ENCODE measurements around the gene SCGB1D2.

SCGB1D2 gene

GRCh38 chr11:62256281-62256680 lies 14.2 kb downstream of the SCGB1D2 start:
- Histone ChIP-seq H3K27me3 (ENCODE audit: insufficient read depth, low read length) (peaks cover 53% of the 10 kb centered on the region), H3K4me1 (ENCODE audit: control insufficient read depth, insufficient read depth, low read length, unreplicated experiment) (peaks cover 6% of the 10 kb centered on the region), H3K27ac (ENCODE audit: low read depth, low read length) (no peak overlapping the region), H3K4me3 (ENCODE audit: low read depth, low read length) (no peak overlapping the region), H2AFZ (ENCODE audit: low read length, unreplicated experiment) (no peak overlapping the region), H3K79me2 (ENCODE audit: control insufficient read depth, insufficient read depth, low read length, unreplicated experiment) (no peaks in the 10 kb centered on the region), H3K36me3 (ENCODE audit: insufficient read depth, low read length) (no peaks in the 10 kb centered on the region)

- Histone ChIP-seq H3K27ac (ENCODE audit: low read depth, low read length) (no peak overlapping the region), H3K27me3 (ENCODE audit: insufficient read depth, low read length) (peaks cover 45% of the 10 kb centered on the region), H3K36me3 (ENCODE audit: insufficient read depth, low read length) (no peaks in the 10 kb centered on the region), H3K4me3 (ENCODE audit: low read depth, low read length) (no peak overlapping the region), H3K79me2 (ENCODE audit: control insufficient read depth, insufficient read depth, low read length, unreplicated experiment) (no peaks in the 10 kb centered on the region), H3K4me1 (ENCODE audit: control insufficient read depth, insufficient read depth, low read length, unreplicated experiment) (peaks cover 25% of the 10 kb centered on the region), H2AFZ (ENCODE audit: low read length, unreplicated experiment) (no peak overlapping the region)
These were observed 18.4 kb downstream of the SCGB1D2 start for GRCh38 chr11:62260261-62260953.

DNA sequence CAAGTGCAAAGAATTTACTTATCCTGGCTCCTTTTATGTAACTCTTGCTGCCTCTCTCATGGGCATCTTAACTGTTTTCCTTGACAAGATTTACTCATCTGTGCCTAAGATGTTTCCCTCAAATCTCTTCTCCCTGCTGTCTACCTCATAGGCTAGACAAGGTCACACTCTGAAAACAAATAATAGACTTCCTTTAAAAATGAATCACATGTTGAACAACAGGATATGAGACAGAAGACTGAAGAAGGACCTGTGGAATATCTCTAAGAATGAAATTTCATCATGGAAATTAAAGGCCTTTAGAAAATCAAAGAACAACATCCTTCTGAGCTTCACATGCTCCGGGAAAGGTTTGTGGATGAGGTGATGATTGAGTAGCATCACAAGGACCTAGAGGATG lies 22.0 kb downstream of the SCGB1D2 start:
- Histone ChIP-seq H3K4me1 (ENCODE audit: control insufficient read depth, insufficient read depth, low read length, unreplicated experiment) (peaks cover 34% of the 10 kb centered on the region), H3K36me3 (ENCODE audit: insufficient read depth, low read length) (no peaks in the 10 kb centered on the region), H3K27ac (ENCODE audit: low read depth, low read length) (peak overlapping the region; percentile 23; the same call in 1 of the 2 replicates), H3K4me3 (ENCODE audit: low read depth, low read length) (no peak overlapping the region), H3K27me3 (ENCODE audit: insufficient read depth, low read length) (peaks cover 23% of the 10 kb centered on the region), H3K79me2 (ENCODE audit: control insufficient read depth, insufficient read depth, low read length, unreplicated experiment) (no peaks in the 10 kb centered on the region), H2AFZ (ENCODE audit: low read length, unreplicated experiment) (no peak overlapping the region)

- no peak overlapping the region for H2AFZ ChIP-seq (ENCODE audit: low read length, unreplicated experiment)
- 0 out of 2 replicates have a peak overlapping the region, but pooled peaks have one; percentile 5 for H3K27ac ChIP-seq (ENCODE audit: low read depth, low read length)
- H3K4me1 ChIP-seq (ENCODE audit: control insufficient read depth, insufficient read depth, low read length, unreplicated experiment) = peaks cover 34% of the 10 kb centered on the region
- no peaks in the 10 kb centered on the region for H3K36me3 ChIP-seq (ENCODE audit: insufficient read depth, low read length)
- H3K79me2 ChIP-seq (ENCODE audit: control insufficient read depth, insufficient read depth, low read length, unreplicated experiment) = no peaks in the 10 kb centered on the region
- H3K27me3 ChIP-seq (ENCODE audit: insufficient read depth, low read length) = peaks cover 22% of the 10 kb centered on the region
- no peak overlapping the region for H3K4me3 ChIP-seq (ENCODE audit: low read depth, low read length)
These were observed 24.5 kb downstream of the SCGB1D2 start for GRCh38 chr11:62266558-62266957.

- peaks cover 23% of the 10 kb centered on the region for H3K27me3 ChIP-seq (ENCODE audit: insufficient read depth, low read length)
- no peaks in the 10 kb centered on the region for H3K79me2 ChIP-seq (ENCODE audit: control insufficient read depth, insufficient read depth, low read length, unreplicated experiment)
- H3K4me1 ChIP-seq (ENCODE audit: control insufficient read depth, insufficient read depth, low read length, unreplicated experiment) = peaks cover 34% of the 10 kb centered on the region
- no peak overlapping the region for H2AFZ ChIP-seq (ENCODE audit: low read length, unreplicated experiment)
- H3K27ac ChIP-seq (ENCODE audit: low read depth, low read length) = no peak overlapping the region
- H3K36me3 ChIP-seq (ENCODE audit: insufficient read depth, low read length) = no peaks in the 10 kb centered on the region
- no peak overlapping the region for H3K4me3 ChIP-seq (ENCODE audit: low read depth, low read length)
These were observed 25.0 kb downstream of the SCGB1D2 start for GRCh38 chr11:62267050-62267449.

- Histone ChIP-seq H2AFZ (ENCODE audit: low read length, unreplicated experiment) (no peak overlapping the region), H3K27me3 (ENCODE audit: insufficient read depth, low read length) (peaks cover 27% of the 10 kb centered on the region), H3K36me3 (ENCODE audit: insufficient read depth, low read length) (no peaks in the 10 kb centered on the region), H3K4me1 (ENCODE audit: control insufficient read depth, insufficient read depth, low read length, unreplicated experiment) (peaks cover 34% of the 10 kb centered on the region), H3K4me3 (ENCODE audit: low read depth, low read length) (no peak overlapping the region), H3K79me2 (ENCODE audit: control insufficient read depth, insufficient read depth, low read length, unreplicated experiment) (no peaks in the 10 kb centered on the region), H3K27ac (ENCODE audit: low read depth, low read length) (no peak overlapping the region)
These were observed 25.5 kb downstream of the SCGB1D2 start for GRCh38 chr11:62267576-62267975.

DNA sequence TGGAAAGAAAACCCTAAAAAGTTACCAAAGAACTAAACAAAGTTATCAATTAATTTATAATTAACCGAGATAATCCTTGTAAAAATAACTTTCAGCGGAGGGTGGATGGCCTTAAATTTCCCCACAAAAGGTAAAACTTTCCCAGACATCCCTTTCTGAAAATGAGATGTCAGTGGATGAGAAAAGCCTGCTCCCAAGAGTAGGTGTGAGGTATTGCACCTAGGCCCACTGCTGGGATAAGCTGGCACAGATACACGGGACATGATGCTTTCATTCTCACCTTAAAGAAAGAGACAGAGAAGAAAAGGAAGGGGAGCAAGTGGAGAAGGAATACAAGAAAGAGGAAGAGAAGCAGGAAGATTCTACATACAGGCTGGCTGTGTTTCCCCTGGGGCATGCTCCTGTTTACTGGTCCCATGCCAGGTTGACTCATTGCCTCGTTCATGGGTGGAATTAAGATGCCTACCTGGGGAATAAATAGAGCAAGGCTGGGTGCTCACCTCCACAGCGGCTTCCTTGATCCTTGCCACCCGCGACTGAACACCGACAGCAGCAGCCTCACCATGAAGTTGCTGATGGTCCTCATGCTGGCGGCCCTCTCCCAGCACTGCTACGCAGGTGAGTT lies 27.7 kb downstream of the SCGB1D2 start, which contains the start of gene SCGB2A2:
SCGB2A2 (plus strand) TSS at position 505 of the 625 bp plus-strand sequence; CDS start at position 564, 59 bp downstream.
- Histone ChIP-seq H3K4me1 (ENCODE audit: control insufficient read depth, insufficient read depth, low read length, unreplicated experiment) (peaks cover 18% of the 10 kb centered on the region), H3K4me3 (ENCODE audit: low read depth, low read length) (no peak within 1 kb of the TSS), H3K36me3 (ENCODE audit: insufficient read depth, low read length) (no peaks in the 10 kb centered on the region), H2AFZ (ENCODE audit: low read length, unreplicated experiment) (no peak within 1 kb of the TSS), H3K79me2 (ENCODE audit: control insufficient read depth, insufficient read depth, low read length, unreplicated experiment) (no peaks in the 10 kb centered on the region), H3K27me3 (ENCODE audit: insufficient read depth, low read length) (peaks cover 33% of the 10 kb centered on the region), H3K27ac (ENCODE audit: low read depth, low read length) (no peak within 1 kb of the TSS)

DNA sequence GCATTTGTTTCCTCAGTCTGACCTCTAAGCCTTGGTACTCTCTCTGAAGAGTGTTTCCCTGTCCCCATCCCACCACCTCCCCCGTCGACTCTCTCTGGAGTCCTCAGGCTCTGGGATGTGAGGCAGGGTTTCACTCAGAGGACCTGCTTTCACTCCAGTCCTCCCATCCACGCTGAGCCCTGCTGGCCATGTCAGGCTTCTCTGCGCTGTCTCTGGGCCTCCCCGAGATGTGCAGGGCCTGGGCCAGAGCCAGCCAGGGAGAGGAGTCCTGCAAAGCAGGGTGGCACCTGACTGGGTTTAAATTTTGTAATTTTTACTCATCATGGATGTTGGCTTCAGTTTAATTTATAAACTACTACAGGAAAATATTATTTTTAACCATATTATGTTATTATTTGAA lies 31.2 kb downstream of the SCGB1D2 start:
- H3K36me3 ChIP-seq (ENCODE audit: insufficient read depth, low read length) = no peaks in the 10 kb centered on the region
- H2AFZ ChIP-seq (ENCODE audit: low read length, unreplicated experiment) = no peak overlapping the region
- H3K4me3 ChIP-seq (ENCODE audit: low read depth, low read length) = no peak overlapping the region
- no peaks in the 10 kb centered on the region for H3K79me2 ChIP-seq (ENCODE audit: control insufficient read depth, insufficient read depth, low read length, unreplicated experiment)
- no peak overlapping the region for H3K27ac ChIP-seq (ENCODE audit: low read depth, low read length)
- no peaks in the 10 kb centered on the region for H3K4me1 ChIP-seq (ENCODE audit: control insufficient read depth, insufficient read depth, low read length, unreplicated experiment)
- peaks cover 33% of the 10 kb centered on the region for H3K27me3 ChIP-seq (ENCODE audit: insufficient read depth, low read length)

GRCh38 chr11:62273789-62274275 lies 31.8 kb downstream of the SCGB1D2 start:
- H3K4me3 ChIP-seq (ENCODE audit: low read depth, low read length) = no peak overlapping the region
- H3K4me1 ChIP-seq (ENCODE audit: control insufficient read depth, insufficient read depth, low read length, unreplicated experiment) = no peaks in the 10 kb centered on the region
- H3K27me3 ChIP-seq (ENCODE audit: insufficient read depth, low read length) = peaks cover 33% of the 10 kb centered on the region
- H3K27ac ChIP-seq (ENCODE audit: low read depth, low read length) = no peak overlapping the region
- H2AFZ ChIP-seq (ENCODE audit: low read length, unreplicated experiment) = no peak overlapping the region
- H3K79me2 ChIP-seq (ENCODE audit: control insufficient read depth, insufficient read depth, low read length, unreplicated experiment) = no peaks in the 10 kb centered on the region
- no peaks in the 10 kb centered on the region for H3K36me3 ChIP-seq (ENCODE audit: insufficient read depth, low read length)

- H2AFZ ChIP-seq (ENCODE audit: low read length, unreplicated experiment) = no peak overlapping the region
- H3K27me3 ChIP-seq (ENCODE audit: insufficient read depth, low read length) = peaks cover 22% of the 10 kb centered on the region
- H3K79me2 ChIP-seq (ENCODE audit: control insufficient read depth, insufficient read depth, low read length, unreplicated experiment) = no peaks in the 10 kb centered on the region
- no peaks in the 10 kb centered on the region for H3K36me3 ChIP-seq (ENCODE audit: insufficient read depth, low read length)
- H3K4me1 ChIP-seq (ENCODE audit: control insufficient read depth, insufficient read depth, low read length, unreplicated experiment) = no peaks in the 10 kb centered on the region
- no peak overlapping the region for H3K27ac ChIP-seq (ENCODE audit: low read depth, low read length)
- H3K4me3 ChIP-seq (ENCODE audit: low read depth, low read length) = no peak overlapping the region
These were observed 38.4 kb downstream of the SCGB1D2 start for GRCh38 chr11:62280452-62280851.
